HPDE6-E6E7 (cell line): ENCODE data around the gene SGCA.

Experiments used
- DNase-seq: peaks from one replicate; pipeline ENCODE4 v3.0.0; 2011; ENCODE audit warnings: missing footprints; ENCODE audit errors: extremely low spot score

Gene SGCA

DNA sequence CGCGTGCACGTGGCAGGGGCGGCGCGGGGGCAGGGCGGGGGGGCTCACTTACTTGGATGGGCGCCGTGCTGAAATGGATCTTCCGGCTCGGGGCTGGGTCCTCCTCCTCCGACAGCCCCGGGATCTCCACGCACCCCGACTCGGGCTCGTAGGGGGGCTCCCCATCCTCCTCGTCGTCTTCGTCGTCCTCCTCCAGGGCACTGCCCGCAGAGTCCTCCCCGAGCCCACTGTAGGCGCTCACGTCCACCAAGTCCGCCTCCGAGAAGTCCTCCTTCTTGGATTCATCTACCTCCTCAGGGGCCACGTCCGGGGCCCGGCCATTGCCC, 16.8 kb upstream of the SGCA start:
- no peak for DNase-seq

GRCh38 chr17:50149417-50150353, 16.1 kb upstream of the SGCA start:
- no peak for DNase-seq

DNA sequence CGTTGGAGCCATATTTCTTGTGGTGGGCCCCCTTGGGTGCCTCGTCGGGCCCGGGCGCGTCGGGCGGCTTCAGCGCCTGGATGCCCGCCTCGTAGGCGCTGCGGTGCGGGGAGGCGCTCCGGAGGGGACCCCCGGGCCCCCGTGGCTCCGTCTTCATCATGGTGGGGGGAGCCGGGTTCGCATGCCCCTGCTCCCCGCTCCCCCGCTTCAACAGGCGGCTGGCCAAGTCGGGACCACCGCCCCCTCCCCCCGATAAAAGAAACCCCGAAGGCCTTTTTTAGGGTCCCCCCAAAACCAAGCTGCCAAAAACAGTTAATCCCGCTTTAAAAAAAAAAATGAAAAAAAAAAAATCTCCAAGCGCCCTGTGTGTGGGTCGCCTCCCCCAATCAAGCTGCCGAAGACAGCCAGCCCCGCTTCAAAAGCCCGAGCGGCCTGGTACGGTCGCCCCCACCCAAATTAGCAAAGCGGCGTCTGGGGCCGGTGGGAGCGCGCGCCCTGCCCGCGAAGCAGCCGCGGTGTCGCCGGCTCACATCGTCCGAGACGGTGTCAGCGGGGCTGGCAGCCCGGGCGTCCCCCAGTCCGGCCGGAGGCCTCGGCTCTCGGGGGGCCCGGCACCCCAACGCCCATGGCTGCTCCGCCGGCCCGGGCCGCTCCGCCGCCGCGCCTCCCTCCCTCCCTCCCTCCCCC, 15.3 kb upstream of the SGCA start, which contains the start of gene PPP1R9B:
TSS of gene PPP1R9B (minus strand) at position 324 of the 687 bp plus-strand sequence. CDS start at position 160, 164 bp downstream.
- DNase-seq = no peak

DNA sequence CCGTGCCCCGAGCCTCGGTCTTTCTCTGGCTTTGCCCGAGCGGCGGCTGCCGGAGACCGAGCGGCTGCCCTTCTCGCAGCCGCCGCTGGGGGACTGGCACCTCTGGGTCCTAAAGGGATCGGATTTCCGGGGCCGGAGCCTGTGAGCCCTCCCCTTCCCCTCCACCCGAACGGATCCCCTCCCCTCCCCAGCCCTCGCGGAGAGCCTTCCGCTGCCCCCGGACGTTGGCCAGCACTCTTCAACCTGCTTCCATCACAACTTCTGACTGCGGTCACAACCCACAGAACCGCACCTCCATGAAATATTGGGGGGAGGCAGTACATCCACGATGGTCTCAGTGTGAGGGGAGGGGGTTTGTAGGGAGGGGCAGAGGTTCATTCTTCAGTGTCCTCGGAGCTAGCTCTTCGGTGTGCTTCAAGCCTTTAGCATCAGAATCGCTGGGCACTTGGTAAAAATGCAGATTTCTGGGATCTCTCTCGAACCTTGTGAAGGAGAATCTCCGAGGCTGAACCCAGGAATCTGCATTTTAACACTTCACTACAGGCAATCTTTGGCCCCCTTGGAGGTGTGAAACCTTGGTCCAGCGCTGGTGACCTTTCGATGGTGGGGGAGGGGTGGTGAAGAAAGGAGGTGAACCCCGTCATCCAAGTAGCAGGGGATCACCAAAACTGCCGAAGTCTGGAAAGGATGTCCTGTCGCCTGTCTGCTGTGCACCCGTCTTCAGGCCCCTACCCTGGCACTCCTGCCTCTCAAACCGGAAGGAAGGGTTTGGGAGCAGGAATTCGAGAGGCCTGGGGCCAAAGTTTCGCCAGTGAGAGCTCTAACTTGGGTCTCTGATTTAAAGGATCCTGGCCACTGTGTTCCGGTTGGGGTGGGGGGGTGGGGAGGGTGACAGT, 14.5 kb upstream of the SGCA start:
- peak; percentile 97 for DNase-seq

DNA sequence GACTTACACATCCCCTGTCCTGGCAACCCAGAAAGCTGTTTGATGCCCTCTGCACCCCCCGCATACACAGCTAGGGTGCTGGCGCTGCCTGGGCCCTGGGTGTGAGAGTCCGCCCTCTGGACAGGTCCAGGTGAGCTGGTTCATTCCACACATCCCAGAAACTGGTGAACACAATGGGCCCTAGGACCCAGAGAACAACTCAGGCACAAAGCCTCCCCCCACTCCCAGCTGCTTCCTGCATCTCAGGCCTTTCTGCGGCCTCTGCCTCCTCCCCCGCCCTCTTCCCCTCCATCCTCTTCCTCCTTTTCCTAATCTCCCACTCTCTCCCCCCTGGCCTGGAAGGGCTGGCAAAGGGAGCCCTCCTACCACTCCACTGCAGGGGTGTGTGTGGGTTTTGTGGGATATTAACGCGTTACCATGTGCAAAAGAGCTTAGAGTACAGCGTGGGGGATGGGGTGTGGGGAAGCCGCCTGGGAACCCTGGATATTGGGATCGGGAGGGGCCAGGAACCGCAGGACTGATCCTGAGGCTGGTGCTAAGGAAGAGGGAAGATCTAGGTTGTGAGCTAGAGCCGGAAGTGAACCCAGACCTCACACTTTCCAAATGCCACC, 13.8 kb upstream of the SGCA start:
- peak; percentile 95 for DNase-seq

GRCh38 chr17:50152736-50153135, 13.1 kb upstream of the SGCA start:
- no peak for DNase-seq

DNA sequence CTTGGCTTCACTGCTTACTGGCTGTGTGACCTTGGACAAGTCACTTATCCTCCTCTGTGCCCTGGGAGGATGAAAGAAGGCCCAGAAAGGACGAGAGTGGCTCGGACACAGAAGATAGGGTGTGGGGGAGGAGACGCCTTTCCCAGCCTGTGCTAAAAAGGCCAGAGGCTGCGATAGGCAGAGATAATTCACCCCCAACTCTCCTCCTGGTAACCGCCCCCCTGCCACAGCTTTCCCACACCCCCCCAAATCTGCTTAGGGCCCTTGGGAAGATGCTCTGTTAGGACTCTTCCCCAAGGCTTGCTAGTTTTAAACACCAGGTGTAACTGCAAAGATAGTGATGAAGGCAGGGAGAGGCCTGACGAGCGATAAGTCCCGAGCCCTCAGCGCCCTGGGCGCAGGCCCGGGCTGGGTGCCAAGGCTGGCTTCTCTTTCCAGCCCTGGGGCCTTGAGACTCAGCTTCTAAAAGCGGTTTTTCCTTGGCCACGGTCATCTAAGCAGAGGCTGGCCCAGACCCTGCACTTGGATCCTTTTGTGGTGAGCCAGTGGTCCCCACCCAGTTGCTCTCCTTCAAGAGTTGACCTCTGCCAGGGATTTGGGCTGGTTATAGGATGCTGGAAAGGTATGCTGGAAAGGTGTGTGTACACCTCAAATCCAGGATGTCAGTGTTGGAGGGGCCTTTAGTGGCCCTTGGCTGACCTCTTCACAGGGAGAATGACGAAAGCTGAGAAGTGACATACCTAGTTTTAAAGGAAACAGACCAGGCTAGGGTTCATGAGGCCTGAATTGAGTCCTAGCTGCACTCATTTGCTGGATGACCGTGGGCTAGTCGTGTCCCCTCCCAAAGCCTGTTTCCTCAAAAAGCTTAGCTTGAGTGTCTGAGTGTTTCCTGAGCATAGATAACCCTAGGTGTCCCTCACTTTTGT, 11.9 kb upstream of the SGCA start:
- no peak for DNase-seq

- DNase-seq = no peak
Measured at GRCh38 chr17:50154604-50155003, 11.2 kb upstream of the SGCA start.

GRCh38 chr17:50155115-50155819, 10.5 kb upstream of the SGCA start:
- DNase-seq = no peak

DNA sequence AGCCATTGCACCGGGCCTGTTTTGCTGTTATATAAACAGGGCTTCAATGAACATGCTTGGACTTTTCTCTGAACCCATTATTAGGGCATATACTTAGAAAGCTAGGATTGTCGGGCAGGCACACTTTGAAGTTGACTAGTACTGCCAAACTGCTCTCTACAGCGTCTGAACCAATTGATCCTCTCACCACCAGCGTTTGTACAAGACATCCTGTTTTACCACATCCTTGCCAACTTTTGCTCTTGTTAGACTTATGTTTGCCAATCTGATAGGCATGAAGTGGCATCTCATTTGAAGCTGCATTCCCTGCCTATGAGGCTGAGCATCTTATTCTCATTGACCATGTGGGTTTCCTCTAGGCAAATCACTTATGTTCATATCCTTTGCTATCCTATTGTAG, 7.9 kb upstream of the SGCA start:
- no peak for DNase-seq

DNA sequence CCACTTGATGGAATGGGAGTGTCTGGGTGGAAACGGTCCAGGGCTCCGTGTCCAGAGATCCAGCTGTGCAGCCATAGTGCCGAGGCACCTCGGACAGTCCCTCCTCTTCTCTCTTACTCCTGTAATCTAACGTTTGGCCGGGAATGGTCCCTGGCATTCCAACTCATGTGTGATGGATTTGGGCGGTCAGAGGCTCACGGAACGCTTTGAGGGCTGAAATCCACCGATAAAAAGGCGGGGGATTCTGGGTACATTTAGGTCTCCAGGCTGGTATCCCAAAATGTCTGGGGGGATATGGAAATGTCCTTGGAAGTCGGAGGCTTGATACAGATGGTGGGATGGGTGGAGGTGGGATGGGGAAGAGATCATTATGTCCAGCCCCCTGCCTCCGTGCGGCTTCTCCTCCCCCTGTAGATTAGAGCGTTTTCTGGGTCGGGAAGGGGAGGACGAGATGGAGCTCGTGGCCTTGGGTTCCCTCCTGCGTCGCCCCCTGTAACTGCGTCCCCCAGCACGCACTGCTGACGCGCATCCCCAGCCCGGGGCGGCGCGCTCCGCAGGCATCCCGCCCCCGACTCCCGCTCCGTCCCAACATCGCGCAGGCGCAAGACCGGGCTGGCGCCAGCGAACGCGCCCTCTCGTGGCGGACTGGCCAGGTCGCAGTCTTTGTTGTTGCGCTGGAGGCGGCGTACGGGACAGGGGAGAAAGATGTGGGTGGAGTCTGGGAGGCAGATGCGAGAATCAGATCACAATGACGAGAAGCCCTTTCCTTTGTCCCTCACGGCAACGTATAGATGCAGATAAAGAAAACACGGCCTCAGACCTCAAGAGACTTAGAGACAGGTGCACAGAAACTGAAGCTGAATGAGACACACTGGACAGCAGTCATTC, 4.5 kb upstream of the SGCA start:
- peak; percentile 100 for DNase-seq

DNA sequence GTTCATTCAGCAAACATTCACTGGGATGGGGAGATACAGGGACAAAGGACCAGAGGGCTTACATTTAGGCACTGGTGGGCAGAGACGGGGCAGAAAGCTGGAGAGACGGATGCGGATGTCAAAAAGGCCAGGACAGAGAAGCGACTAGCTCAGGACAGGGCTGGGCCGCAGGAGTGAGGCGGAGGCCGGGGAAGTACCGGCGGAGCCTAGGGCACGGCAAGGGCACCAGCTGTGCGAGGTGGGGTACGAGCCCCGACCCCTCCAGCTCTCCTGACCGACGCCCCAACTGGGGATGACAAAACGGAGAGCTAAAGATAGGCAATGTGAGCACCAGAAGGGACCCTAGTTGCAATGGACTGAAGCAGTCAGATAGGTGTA, 3.9 kb upstream of the SGCA start:
- DNase-seq = no peak

DNA sequence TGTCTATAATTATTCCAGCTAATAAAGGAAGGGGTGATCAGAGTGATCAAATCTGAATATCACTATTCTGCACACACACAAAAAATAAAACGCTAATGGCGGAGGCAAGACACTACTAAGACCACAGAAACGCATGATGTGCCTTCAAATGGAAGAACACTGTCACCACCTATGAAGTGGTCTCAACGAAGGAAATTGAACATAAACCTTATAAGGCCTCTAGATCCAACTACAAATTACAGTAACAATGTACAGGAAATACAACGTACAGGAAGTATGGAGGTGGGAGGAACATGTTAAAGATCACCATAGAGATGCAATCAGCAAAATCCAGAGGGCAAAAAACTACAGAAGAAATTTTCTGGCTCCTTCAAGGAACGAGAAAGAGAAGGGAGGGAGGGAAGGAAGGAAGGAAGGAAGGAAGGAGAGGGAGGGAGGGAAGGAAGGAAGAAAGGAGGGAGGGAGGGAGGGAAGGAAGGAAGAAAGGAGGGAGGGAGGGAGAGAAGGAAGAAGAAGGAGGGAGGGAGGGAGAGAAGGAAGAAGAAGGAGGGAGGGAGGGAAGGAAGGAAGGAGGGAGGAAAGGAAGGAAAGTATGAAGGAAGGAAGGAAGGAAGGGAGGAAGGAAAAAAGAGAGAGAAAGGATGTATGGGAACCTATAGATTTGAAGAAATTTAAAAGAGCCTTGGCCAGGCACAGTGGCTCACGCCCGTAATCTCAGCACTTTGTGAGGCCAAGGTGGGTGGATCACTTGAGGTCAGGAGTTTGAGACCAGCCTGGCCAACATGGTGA, 3.1 kb upstream of the SGCA start:
- DNase-seq = no peak

DNA sequence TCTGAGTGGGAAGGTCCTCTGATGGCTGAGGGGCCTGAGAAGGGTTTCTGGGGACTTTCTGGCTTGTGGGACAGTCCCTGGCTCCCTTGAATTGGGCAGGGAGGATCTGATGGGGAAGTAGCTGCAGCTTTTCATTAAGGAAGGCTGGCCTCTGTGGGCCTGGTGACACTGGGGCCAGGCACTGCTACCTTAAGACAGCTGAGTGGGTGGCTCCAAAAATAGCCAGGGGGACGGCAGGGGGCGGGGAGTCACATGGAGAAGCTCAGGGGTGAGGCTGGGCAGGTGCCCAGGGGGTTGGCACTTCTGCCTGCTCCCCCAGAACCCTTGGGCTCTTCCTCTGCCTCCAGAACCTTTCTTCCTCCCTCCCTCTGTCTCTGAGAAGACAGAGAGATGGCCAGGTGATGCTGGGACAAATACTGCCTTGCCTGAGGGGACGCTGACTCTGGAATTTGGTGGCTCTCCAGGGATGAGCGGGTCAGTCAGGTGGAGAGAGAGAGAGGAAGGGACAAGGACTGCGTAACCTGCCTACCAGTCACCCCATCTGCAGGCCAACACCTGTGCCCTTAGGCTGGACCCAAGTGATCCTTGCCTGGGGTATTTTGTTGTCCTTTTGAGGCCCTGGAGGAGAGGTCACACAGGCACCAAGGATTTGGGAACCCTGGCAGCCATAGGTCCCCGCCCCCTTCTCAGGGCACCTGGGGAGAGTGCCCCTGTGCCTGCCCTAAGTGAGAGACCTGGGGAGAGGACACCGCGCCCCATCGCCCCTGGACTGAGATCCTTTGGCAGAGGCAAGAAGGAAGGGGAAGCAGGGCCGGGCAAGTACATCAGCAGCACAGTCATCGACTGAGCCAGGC, 1.7 kb upstream of the SGCA start:
- no peak for DNase-seq

- DNase-seq = no peak
Measured at GRCh38 chr17:50164697-50164988, 1.2 kb upstream of the SGCA start.

DNA sequence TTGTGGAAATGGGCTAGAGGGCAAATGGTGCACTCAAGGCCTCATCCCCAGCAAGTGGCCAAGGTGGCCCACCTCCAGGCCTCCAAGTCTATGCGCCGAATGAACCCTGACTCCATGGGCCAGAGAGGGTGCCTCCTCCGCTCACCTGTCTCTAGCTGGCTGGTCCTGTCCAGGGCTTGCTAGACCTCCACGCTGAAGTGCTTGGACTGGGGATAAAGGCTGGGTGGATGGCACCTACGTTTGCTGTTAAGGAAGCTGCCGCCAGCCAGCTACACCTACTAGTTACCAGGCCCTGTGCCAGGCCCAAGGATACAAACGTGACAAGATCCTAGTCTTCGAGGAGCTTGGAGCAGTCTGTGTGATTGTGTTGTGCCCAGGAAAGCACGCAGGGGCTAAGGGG, 739 bp upstream of the SGCA start:
- DNase-seq = no peak

GRCh38 chr17:50165466-50165865, 339 bp upstream of the SGCA start:
- no peak for DNase-seq
